Endothelial cell of umbilical vein (primary cell): ENCODE measurements around the gene PSMB3. TPM values are rescaled to one million over a fixed set of nuclear protein-coding genes. Genes with fewer than 3 reads are reported as not detected.

Experiments used
- BruUV-seq: library from RNA; stranded (reverse); fragments of 400-500 nt; replicated peaks from 2 replicates; lab custom pipeline; 2021; lab: Mats Ljungman, UMichigan
- CTCF ChIA-PET: fragments of 300-600, 350-600 bp; sonication (Branson Sonifier 250); formaldehyde crosslinking; loops from one replicate; lab custom pipeline; 2021; ENCODE audit warnings: antibody characterized with exemption, inconsistent platforms; lab: Charles Lee
- POLR2A ChIA-PET: fragments of 300-600, 350-600 bp; sonication (Branson Sonifier 250); formaldehyde crosslinking; loops from one replicate; lab custom pipeline; 2021; ENCODE audit warnings: antibody characterized with exemption, inconsistent platforms; lab: Charles Lee
- DNase-seq: peaks from one replicate; pipeline ENCODE4 v3.0.0-alpha.2; 2011; ENCODE audit warnings: low read depth, low spot score
- FAIRE-seq: peaks from 2 replicates; lab custom pipeline; 2011; peaks lifted over from hg19 to GRCh38; lab: Jason Lieb, UNC
- H2AFZ ChIP-seq: 2 replicates; pipeline ENCODE4 v1.6.0; 2012; ENCODE audit warnings: low read depth, low read length, control low read depth, inconsistent platforms
- H3K27ac ChIP-seq: 2 replicates; pipeline ENCODE4 v1.5.1; 2011; ENCODE audit warnings: low read depth, mild to moderate bottlenecking, control low read depth, low read length, moderate library complexity; ENCODE audit not compliant: insufficient read depth
- H3K27me3 ChIP-seq, 2 experiments: 2 replicates each; pipeline versions ENCODE4 v1.6.0 to v1.6.1; 2011; ENCODE audit warnings: low read length in 2 of 2, mixed read lengths in 1 of 2; ENCODE audit not compliant: control insufficient read depth in 2 of 2, insufficient read depth in 2 of 2
- H3K36me3 ChIP-seq, 2 experiments: 2 replicates in 1 of 2; 3 replicates in 1 of 2; pipeline ENCODE4 v1.5.1; 2011; ENCODE audit warnings: low read length in 2 of 2, mild to moderate bottlenecking in 1 of 2, moderate library complexity in 1 of 2; ENCODE audit not compliant: control insufficient read depth in 2 of 2, insufficient read depth in 2 of 2; ENCODE audit errors: extremely low read depth in 1 of 2
- H3K4me1 ChIP-seq: 3 replicates; pipeline ENCODE4 v1.5.1; 2011; ENCODE audit warnings: mild to moderate bottlenecking, low read length; ENCODE audit not compliant: control insufficient read depth, insufficient read depth; ENCODE audit errors: extremely low read depth
- H3K4me2 ChIP-seq: 2 replicates; pipeline ENCODE4 v1.6.1; 2011; ENCODE audit warnings: low read length, control low read depth, mixed read lengths; ENCODE audit not compliant: insufficient read depth
- H3K4me3 ChIP-seq, 3 experiments: fragments of 200-600 bp in 1 of 3; sonication (generic), shearing (Covaris generic) in 1 of 3; replicated peaks in 1 of 3; 2 replicates each; pipeline ENCODE4 v1.5.1; 2011 to 2016; ENCODE audit warnings: control low read depth in 3 of 3, low read length in 3 of 3, mild to moderate bottlenecking in 2 of 3, inconsistent platforms in 1 of 3, low read depth in 1 of 3, moderate library complexity in 1 of 3; ENCODE audit not compliant: insufficient read depth in 1 of 3
- H3K79me2 ChIP-seq: 2 replicates; pipeline ENCODE4 v1.6.0; 2012; ENCODE audit warnings: low read length, inconsistent platforms; ENCODE audit not compliant: control insufficient read depth, insufficient read depth
- H3K9ac ChIP-seq: replicated peaks from 2 replicates; pipeline ENCODE3; 2011; ENCODE audit warnings: low read length, control low read depth; ENCODE audit not compliant: insufficient read depth; ENCODE audit errors: extremely low read depth
- H3K9me1 ChIP-seq: replicated peaks from 3 replicates; pipeline ENCODE4 v1.6.0; 2011; ENCODE audit warnings: mild to moderate bottlenecking, low read length; ENCODE audit not compliant: control insufficient read depth, insufficient read depth; ENCODE audit errors: extremely low read depth
- H3K9me3 ChIP-seq: replicated peaks from 2 replicates; pipeline ENCODE4 v1.5.1; 2012; ENCODE audit warnings: low read length, inconsistent platforms; ENCODE audit not compliant: control insufficient read depth, insufficient read depth
- H4K20me1 ChIP-seq: replicated peaks from 2 replicates; pipeline ENCODE3; 2011; ENCODE audit warnings: mild to moderate bottlenecking, low read length; ENCODE audit not compliant: control insufficient read depth, insufficient read depth; ENCODE audit errors: extremely low read depth
- EZH2 ChIP-seq: IDR thresholded peaks from 2 replicates; pipeline ENCODE4 v1.6.1; 2012; ENCODE audit warnings: borderline replicate concordance, low read depth, mild to moderate bottlenecking, moderate library complexity, low read length, inconsistent platforms; ENCODE audit not compliant: severe bottlenecking
- FOS ChIP-seq: IDR thresholded peaks from 2 replicates; pipeline ENCODE4 v1.6.1; 2011; ENCODE audit warnings: mild to moderate bottlenecking, low read length, moderate library complexity, borderline replicate concordance; ENCODE audit not compliant: insufficient read depth
- GATA2 ChIP-seq: IDR thresholded peaks from 2 replicates; pipeline ENCODE4 v1.7.0; 2011; ENCODE audit warnings: low read depth, mild to moderate bottlenecking, moderate library complexity, mixed read lengths, low read length; ENCODE audit not compliant: insufficient read length, insufficient read depth
- JUN ChIP-seq: IDR thresholded peaks from 2 replicates; pipeline ENCODE4 v1.6.1; 2011; ENCODE audit warnings: borderline replicate concordance, low read depth; ENCODE audit not compliant: insufficient read length, insufficient read depth
- MYC ChIP-seq: IDR thresholded peaks from one replicate; pipeline ENCODE4 v1.6.1; 2011; ENCODE audit warnings: mild to moderate bottlenecking, low read depth, low read length
- POLR2A ChIP-seq: IDR thresholded peaks from 2 replicates; pipeline ENCODE4 v1.6.1; 2012; ENCODE audit warnings: low read depth, mild to moderate bottlenecking, control low read depth, low read length
- POLR2AphosphoS5 ChIP-seq: IDR thresholded peaks from 2 replicates; pipeline ENCODE4 v1.6.1; 2012; ENCODE audit warnings: low read depth, mild to moderate bottlenecking, control low read depth, low read length, moderate library complexity; ENCODE audit not compliant: insufficient read depth
- dilution Hi-C: fragments of 300-500 bp; cut with MboI; formaldehyde crosslinking; loops from one replicate; pipeline ENCODE4 v1.15.0; 2019; ENCODE audit warnings: low sequenced_read_pairs; ENCODE audit not compliant: extremely low pct_ligation_motif_present
- intact Hi-C: fragments of 100-400 bp; cut with micrococcal nuclease; formaldehyde crosslinking; loops from one replicate; pipeline ENCODE4 v1.10.0; 2022
- polyA plus RNA-seq, 4 experiments: library from polyadenylated mRNA; depleted of rRNA in 3 of 4; stranded (reverse) in 3 of 4; unstranded in 1 of 4; fragments of >200 nt; gene quantifications; 2 replicates each; pipeline versions ENCODE4 v1.2.1 to v1.2.3, GENCODE V29; 2011 to 2012; ENCODE audit warnings: missing spikeins in 1 of 4
- total RNA-seq: library from RNA; stranded (reverse); gene quantifications from 2 replicates; pipeline ENCODE4 v1.2.3, GENCODE V29; 2021
- TF ChIP-seq, protein P1 (sequence below): IDR thresholded peaks from 2 replicates; pipeline ENCODE4 v1.6.1; 2011; ENCODE audit not compliant: insufficient read depth, insufficient read length
- TF ChIP-seq, protein P2 (sequence below), 2 donors: IDR thresholded peaks; 1 replicate in 1 of 2; 2 replicates in 1 of 2; pipeline ENCODE4 v1.5.1; 2011; ENCODE audit warnings: low read length in 2 of 2, mild to moderate bottlenecking in 2 of 2, moderate library complexity in 2 of 2, control low read depth in 1 of 2, inconsistent platforms in 1 of 2, low read depth in 1 of 2; ENCODE audit not compliant: insufficient read depth in 1 of 2; ENCODE audit errors: extremely low read depth in 1 of 2

The PSMB3 gene
- total and polyA plus RNA-seq, 2 donors (not counting 3 experiments of a cell fraction or from before 2014, with no cell fraction given): 213 to 685 TPM

DNA sequence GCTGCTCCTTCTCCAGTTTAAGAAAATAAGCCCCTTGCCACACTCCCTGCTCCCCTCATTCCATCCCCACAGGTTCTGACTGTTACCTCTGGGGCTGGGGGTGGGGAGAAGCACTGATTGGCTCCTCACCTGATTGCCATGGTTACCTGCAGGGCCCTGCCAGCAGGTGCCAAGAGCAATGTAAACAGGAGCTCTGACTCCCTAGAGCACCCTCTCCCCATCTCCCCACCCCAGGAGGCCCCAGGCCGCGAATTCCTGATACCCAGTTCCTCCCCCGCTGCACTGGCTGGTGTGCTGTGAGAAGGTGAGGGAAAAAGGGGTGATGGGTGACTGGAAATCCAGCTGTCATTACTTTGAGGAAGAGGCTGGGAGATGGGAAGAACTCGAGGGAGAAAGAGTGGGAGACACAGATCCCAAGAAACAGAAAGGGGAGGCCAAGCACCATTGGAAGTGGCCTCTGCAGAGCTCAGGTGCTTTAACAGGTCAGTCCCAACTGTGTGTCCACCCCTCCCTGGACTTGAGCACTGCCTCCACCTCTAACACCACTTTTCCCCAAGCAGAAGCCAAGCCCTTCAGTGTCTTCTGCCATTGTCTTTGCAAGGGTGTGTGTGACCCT, 8.9 kb upstream of the PSMB3 start:
- Histone ChIP-seq H3K27ac (no peak overlapping the region), H3K4me2 (no peak overlapping the region), H3K36me3 (peaks cover 0 to 14% of the 10 kb centered on the region in 2 experiments), H4K20me1 (peaks cover 2% of the 10 kb centered on the region), H3K4me3 (no peak overlapping the region), H3K27me3 (no peaks in the 10 kb centered on the region), H3K9me1 (no peaks in the 10 kb centered on the region), H2AFZ (no peak overlapping the region), H3K9me3 (no peaks in the 10 kb centered on the region), H3K79me2 (peaks cover 88% of the 10 kb centered on the region), H3K9ac (no peak overlapping the region), H3K4me1 (peaks cover 29% of the 10 kb centered on the region)
- FAIRE-seq (no peak), DNase-seq (no peak)
- dilution Hi-C loops (no loop called here), intact Hi-C loops (no loop called here)
- CTCF ChIA-PET: interaction anchor here (3.8 kb wide), 1 partner anchor 8 kb away, joined by 24 read pairs; no protein-coding TSS in a partner anchor
- POLR2A ChIA-PET: no interaction called here
- no peak for TF ChIP-seq POLR2AphosphoS5
- TF ChIP-seq POLR2A: no peak
- no peak for TF ChIP-seq GATA2
- TF ChIP-seq, protein P1, sequence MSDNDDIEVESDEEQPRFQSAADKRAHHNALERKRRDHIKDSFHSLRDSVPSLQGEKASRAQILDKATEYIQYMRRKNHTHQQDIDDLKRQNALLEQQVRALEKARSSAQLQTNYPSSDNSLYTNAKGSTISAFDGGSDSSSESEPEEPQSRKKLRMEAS: no peak
- TF ChIP-seq EZH2: no peak
- no peak for TF ChIP-seq JUN
- TF ChIP-seq, protein P2, sequence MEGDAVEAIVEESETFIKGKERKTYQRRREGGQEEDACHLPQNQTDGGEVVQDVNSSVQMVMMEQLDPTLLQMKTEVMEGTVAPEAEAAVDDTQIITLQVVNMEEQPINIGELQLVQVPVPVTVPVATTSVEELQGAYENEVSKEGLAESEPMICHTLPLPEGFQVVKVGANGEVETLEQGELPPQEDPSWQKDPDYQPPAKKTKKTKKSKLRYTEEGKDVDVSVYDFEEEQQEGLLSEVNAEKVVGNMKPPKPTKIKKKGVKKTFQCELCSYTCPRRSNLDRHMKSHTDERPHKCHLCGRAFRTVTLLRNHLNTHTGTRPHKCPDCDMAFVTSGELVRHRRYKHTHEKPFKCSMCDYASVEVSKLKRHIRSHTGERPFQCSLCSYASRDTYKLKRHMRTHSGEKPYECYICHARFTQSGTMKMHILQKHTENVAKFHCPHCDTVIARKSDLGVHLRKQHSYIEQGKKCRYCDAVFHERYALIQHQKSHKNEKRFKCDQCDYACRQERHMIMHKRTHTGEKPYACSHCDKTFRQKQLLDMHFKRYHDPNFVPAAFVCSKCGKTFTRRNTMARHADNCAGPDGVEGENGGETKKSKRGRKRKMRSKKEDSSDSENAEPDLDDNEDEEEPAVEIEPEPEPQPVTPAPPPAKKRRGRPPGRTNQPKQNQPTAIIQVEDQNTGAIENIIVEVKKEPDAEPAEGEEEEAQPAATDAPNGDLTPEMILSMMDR (IDR thresholded peaks at IDR 0.05; ENCODE audit: extremely low read depth in 1 of 2, insufficient read depth in 1 of 2, low read depth in 1 of 2, low read length in 2 of 2): no peak
- TF ChIP-seq FOS: no peak
- TF ChIP-seq MYC: no peak
- BruUV-seq: no TSS peak
